ENCODE measurements around the gene PTPRT.

GRCh38 chr20:42985628-42986027, 204.1 kb downstream of the PTPRT start:
- TF ChIP-seq EZH2 (IDR thresholded peaks at IDR 0.05): no peak
- no peak for TF ChIP-seq POLR2AphosphoS5 (IDR thresholded peaks at IDR 0.05; ENCODE audit: borderline replicate concordance, low read depth, low read length)
- no peak for TF ChIP-seq FOXP2 (optimal IDR thresholded peaks at IDR 0.05; ENCODE audit: control extremely low read depth, extremely low read length, insufficient read depth)
